ENCODE data around the gene CARD14. TPM values are rescaled to one million over a fixed set of nuclear protein-coding genes. Genes with fewer than 3 reads are reported as not detected.
A peak's percentile ranks its signal among the peaks of the same experiment; 100 is the strongest.

The CARD14 gene
- total and polyA plus RNA-seq, 2 of the 13 experiments (the other 11 are each of a cell fraction or from before 2014, with no cell fraction given), result 0.11 TPM; not detected in 1

GRCh38 chr17:80220054-80220735 lies 50.4 kb downstream of the CARD14 start, which contains the start of the genes SGSH and SLC26A11 (continued):
- TF ChIP-seq ZFYVE20 (CRISPR knock-in tag; IDR thresholded peaks at IDR 0.05; ENCODE audit: borderline replicate concordance, low read depth) (no peak), SP4 (CRISPR knock-in tag; IDR thresholded peaks at IDR 0.05) (no peak; the same call in 1 of the 2 replicates), HNRNPL (IDR thresholded peaks at IDR 0.05; ENCODE audit: low read depth, low read length) (no peak), CREM (IDR thresholded peaks at IDR 0.05) (no peak), CREM (CRISPR knock-in tag; IDR thresholded peaks at IDR 0.05) (no peak), ZZZ3 (CRISPR knock-in tag; IDR thresholded peaks at IDR 0.05; ENCODE audit: borderline replicate concordance) (no peak), MYPOP (CRISPR knock-in tag; IDR thresholded peaks at IDR 0.05) (0 out of 2 replicates have a peak, but pooled peaks have one; percentile 74), EZH2 (conservative IDR thresholded peaks at IDR 0.05; ENCODE audit: low read depth, low read length) (no peak), ZNF709 (CRISPR knock-in tag; IDR thresholded peaks at IDR 0.05) (peak; percentile 22; the same call in 1 of the 2 replicates), STAT6 (CRISPR knock-in tag; IDR thresholded peaks at IDR 0.05; ENCODE audit: borderline replicate concordance) (no peak), MTERF4 (CRISPR knock-in tag; IDR thresholded peaks at IDR 0.05) (peak; percentile 88; the same call in 1 of the 2 replicates), BRD4 (CRISPR knock-in tag; IDR thresholded peaks at IDR 0.05) (peak; percentile 80), ZNF576 (CRISPR knock-in tag; IDR thresholded peaks at IDR 0.05) (no peak), SKI (IDR thresholded peaks at IDR 0.05; ENCODE audit: partially characterized antibody) (no peak), STAG1 (CRISPR knock-in tag; IDR thresholded peaks at IDR 0.05) (peak; percentile 10; the same call in 1 of the 2 replicates), SP5 (CRISPR knock-in tag; IDR thresholded peaks at IDR 0.05; ENCODE audit: borderline replicate concordance, low read depth) (peak; percentile 11; the same call in 1 of the 2 replicates), AFF4 (CRISPR knock-in tag; IDR thresholded peaks at IDR 0.05) (no peak), ZSCAN22 (CRISPR knock-in tag; IDR thresholded peaks at IDR 0.05) (no peak), CEBPG (CRISPR knock-in tag; IDR thresholded peaks at IDR 0.05) (no peak)
